ENCODE measurements around the gene KLRK1.
"Not testable (repeated sequence)": the region's sequence is repeated elsewhere in the genome, so short reads cannot be mapped to it uniquely, and the experiment has no call there.

KLRK1 gene

DNA sequence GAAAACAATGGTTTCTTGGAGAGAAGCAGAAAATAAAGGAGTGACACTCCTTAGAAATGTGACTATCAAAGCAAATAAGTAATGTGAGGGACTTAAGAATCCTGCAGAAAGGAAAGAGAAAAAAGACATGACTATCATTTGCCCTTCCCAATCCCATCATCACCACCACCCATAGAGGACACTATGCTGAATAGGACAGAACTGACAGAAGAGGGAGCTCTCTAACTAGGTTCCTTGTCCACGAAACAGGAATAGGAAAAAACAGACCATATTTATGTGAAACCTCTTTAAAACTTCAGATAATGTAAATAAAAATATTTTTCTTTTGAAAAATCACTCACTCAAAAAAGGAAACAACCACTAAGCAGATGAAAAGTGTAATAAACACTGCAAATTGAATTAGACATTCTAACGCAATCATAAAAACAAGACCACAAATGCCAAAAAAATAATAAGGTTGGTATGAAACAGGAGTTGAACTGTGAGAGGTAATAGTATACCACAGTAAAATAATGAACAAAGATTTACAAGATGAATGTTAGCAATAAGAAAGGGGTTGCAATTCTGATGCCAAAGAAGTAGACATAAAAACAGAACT, 58.1 kb downstream of the KLRK1 start:
- Histone ChIP-seq H4K20me1 (no peaks in the 10 kb centered on the region), H3K27ac (no peak overlapping the region), H3K4me1 (no peaks in the 10 kb centered on the region), H3K36me3 (no peaks in the 10 kb centered on the region), H3K9ac (no peak overlapping the region), H3K9me3 (replicated peaks in 1 of 11) (peaks cover 6 to 9% (median 7%) of the 10 kb centered on the region in 11 experiments; a peak in 18 of 22 replicates), H3K4me2 (no peak overlapping the region), H3K27me3 (no peaks in the 10 kb centered on the region), H3K4me3 (no peak overlapping the region)
- TF ChIP-seq Cebpa-rat (IDR thresholded peaks at IDR 0.05) = no peak

- not testable (repeated sequence) for H3K36me3 ChIP-seq, H3K27me3 ChIP-seq, H3K27ac ChIP-seq, H3K4me3 ChIP-seq, H3K4me2 ChIP-seq, H3K9ac ChIP-seq, H4K20me1 ChIP-seq, H3K4me1 ChIP-seq
- H3K9me3 ChIP-seq (replicated peaks in 1 of 11) = peaks cover 7 to 16% (median 11%) of the 10 kb centered on the region in 11 experiments; a peak in 18 of 22 replicates
These were observed 61.1 kb downstream of the KLRK1 start for GRCh38 chr12:10328691-10329090.
